ENCODE measurements around the gene ST3GAL3.
"Not testable (repeated sequence)": the region's sequence is repeated elsewhere in the genome, so short reads cannot be mapped to it uniquely, and the experiment has no call there.

ST3GAL3 gene

GRCh38 chr1:43819357-43819756, 112.0 kb downstream of the ST3GAL3 start:
- no peak for DNase-seq (ENCODE audit: low read depth in 2 of 2, low spot score in 1 of 2)

- DNase-seq (ENCODE audit: low read depth in 2 of 2, low spot score in 1 of 2) = no peak
Measured at GRCh38 chr1:43821471-43821870, 114.1 kb downstream of the ST3GAL3 start.

GRCh38 chr1:43822040-43822690, 114.8 kb downstream of the ST3GAL3 start:
- DNase-seq (ENCODE audit: low read depth in 2 of 2, low spot score in 1 of 2) = no peak

- DNase-seq (ENCODE audit: low read depth in 2 of 2, low spot score in 1 of 2) = no peak
Measured at GRCh38 chr1:43824795-43825194, 117.5 kb downstream of the ST3GAL3 start.

GRCh38 chr1:43828574-43828973, 121.2 kb downstream of the ST3GAL3 start:
- DNase-seq (ENCODE audit: low read depth in 2 of 2, low spot score in 1 of 2) = no peak

- no peak for DNase-seq (ENCODE audit: low read depth in 2 of 2, low spot score in 1 of 2)
Measured at GRCh38 chr1:43830802-43831201, 123.5 kb downstream of the ST3GAL3 start.

- DNase-seq (ENCODE audit: low read depth in 2 of 2, low spot score in 1 of 2) = no peak
Measured at GRCh38 chr1:43831851-43832250, 124.5 kb downstream of the ST3GAL3 start.

- no peak for DNase-seq (ENCODE audit: low read depth in 2 of 2, low spot score in 1 of 2)
Measured at GRCh38 chr1:43832255-43832654, 124.9 kb downstream of the ST3GAL3 start.

- DNase-seq (ENCODE audit: low read depth in 2 of 2, low spot score in 1 of 2) = no peak
Measured at GRCh38 chr1:43832998-43833397, 125.7 kb downstream of the ST3GAL3 start.

GRCh38 chr1:43833902-43834279, 126.6 kb downstream of the ST3GAL3 start:
- DNase-seq (ENCODE audit: low read depth in 2 of 2, low spot score in 1 of 2) = not testable (repeated sequence)

GRCh38 chr1:43834280-43835081, 127.1 kb downstream of the ST3GAL3 start:
- DNase-seq (ENCODE audit: low read depth in 2 of 2, low spot score in 1 of 2) = no peak

GRCh38 chr1:43835082-43836021, 128.0 kb downstream of the ST3GAL3 start:
- no peak for DNase-seq (ENCODE audit: low read depth in 2 of 2, low spot score in 1 of 2)

- peak; percentile 15 to 50 for DNase-seq (ENCODE audit: low read depth in 2 of 2, low spot score in 1 of 2)
Measured at GRCh38 chr1:43836267-43836951, 129.1 kb downstream of the ST3GAL3 start.

GRCh38 chr1:43839056-43839455, 131.7 kb downstream of the ST3GAL3 start:
- DNase-seq (ENCODE audit: low read depth in 2 of 2, low spot score in 1 of 2) = no peak

GRCh38 chr1:43841321-43842174, 134.2 kb downstream of the ST3GAL3 start:
- no peak for DNase-seq (ENCODE audit: low read depth in 2 of 2, low spot score in 1 of 2)

GRCh38 chr1:43842175-43842498, 134.8 kb downstream of the ST3GAL3 start:
- DNase-seq (ENCODE audit: low read depth in 2 of 2, low spot score in 1 of 2) = no peak

GRCh38 chr1:43843684-43844083, 136.3 kb downstream of the ST3GAL3 start:
- no peak for DNase-seq (ENCODE audit: low read depth in 2 of 2, low spot score in 1 of 2)

- no peak for DNase-seq (ENCODE audit: low read depth in 2 of 2, low spot score in 1 of 2)
Measured at GRCh38 chr1:43844114-43844513, 136.8 kb downstream of the ST3GAL3 start.

GRCh38 chr1:43847290-43847689, 140.0 kb downstream of the ST3GAL3 start:
- no peak for DNase-seq (ENCODE audit: low read depth in 2 of 2, low spot score in 1 of 2)

- no peak for DNase-seq (ENCODE audit: low read depth in 2 of 2, low spot score in 1 of 2)
Measured at GRCh38 chr1:43847882-43848281, 140.5 kb downstream of the ST3GAL3 start.

Data from stimulated activated CD8-positive, alpha-beta memory T cell treated with anti-CD3 and anti-CD28 coated beads, Interleukin-4, amount 100 ng/mL, for 1 hour (primary cell).